Smooth muscle cell of the brain vasculature (primary cell): Measurements from ENCODE around the gene MICAL3.

Experiments
- DNase-seq: peaks from one replicate; pipeline ENCODE4 v3.0.0-alpha.2; 2012; ENCODE audit warnings: low read depth, low spot score

Gene MICAL3

GRCh38 chr22:17761138-17761488, 263.2 kb downstream of the MICAL3 start:
- no peak for DNase-seq

GRCh38 chr22:17754233-17754925, 270.0 kb downstream of the MICAL3 start:
- DNase-seq = no peak

GRCh38 chr22:17753401-17753989, 270.9 kb downstream of the MICAL3 start:
- no peak for DNase-seq

- DNase-seq = no peak
Measured at GRCh38 chr22:17751596-17751995, 272.8 kb downstream of the MICAL3 start.

GRCh38 chr22:17749605-17750395, 274.6 kb downstream of the MICAL3 start:
- no peak for DNase-seq

- DNase-seq = no peak
Measured at GRCh38 chr22:17748555-17749353, 275.6 kb downstream of the MICAL3 start.

- no peak for DNase-seq
Measured at GRCh38 chr22:17746916-17747315, 277.4 kb downstream of the MICAL3 start.

- no peak for DNase-seq
Measured at GRCh38 chr22:17744430-17744829, 279.9 kb downstream of the MICAL3 start.

GRCh38 chr22:17743661-17744411, 280.5 kb downstream of the MICAL3 start:
- DNase-seq = no peak

GRCh38 chr22:17742527-17742902, 281.8 kb downstream of the MICAL3 start:
- DNase-seq = peak; percentile 33

GRCh38 chr22:17741866-17742526, 282.4 kb downstream of the MICAL3 start:
- DNase-seq = no peak

- no peak for DNase-seq
Measured at GRCh38 chr22:17739196-17739975, 285.0 kb downstream of the MICAL3 start.

GRCh38 chr22:17738386-17739128, 285.8 kb downstream of the MICAL3 start:
- no peak for DNase-seq
